Left ventricle myocardium inferior (tissue), 1 donor: ENCODE data around the gene SLC22A23. TPM values are rescaled to one million over a fixed set of nuclear protein-coding genes. Genes with fewer than 3 reads are reported as not detected.

ENCODE experiments used
- DNase-seq: peaks from one replicate; pipeline ENCODE4 v3.0.0-alpha.2; 2020
- H3K27ac ChIP-seq: fragments of 200-600 bp; replicated peaks from 2 replicates; pipeline ENCODE4 v1.8.0; 2021
- H3K27me3 ChIP-seq: fragments of 200-600 bp; 2 replicates; pipeline ENCODE4 v1.8.0; 2021; ENCODE audit warnings: low read depth
- H3K36me3 ChIP-seq: fragments of 200-600 bp; 2 replicates; pipeline ENCODE4 v1.8.0; 2021
- H3K4me1 ChIP-seq: fragments of 200-600 bp; 2 replicates; pipeline ENCODE4 v1.8.0; 2021
- H3K4me3 ChIP-seq: fragments of 200-600 bp; 2 replicates; pipeline ENCODE4 v1.8.0; 2021; ENCODE audit warnings: mild to moderate bottlenecking, moderate library complexity
- H3K9me3 ChIP-seq: fragments of 200-600 bp; replicated peaks from 2 replicates; pipeline ENCODE4 v1.8.0; 2021
- CTCF ChIP-seq: fragments of 200-600 bp; IDR thresholded peaks from 2 replicates; pipeline ENCODE4 v1.8.0; 2021; ENCODE audit warnings: antibody characterized with exemption, mild to moderate bottlenecking, borderline replicate concordance
- intact Hi-C: fragments of 100-400 bp; cut with micrococcal nuclease; formaldehyde crosslinking; loops from one replicate; pipeline ENCODE4 v1.11.0; 2022
- total RNA-seq: library from RNA; stranded (reverse); fragmentation: NEBNext Ultra II Directional; extraction: Animal tissue kit (Norgen Biotek cat#: 25700); gene quantifications from one replicate; pipeline ENCODE4 v1.2.1, GENCODE V29; 2021
- donor health status: DM: no; HTN: yes; CAD: no; lungs with severe emphysema.

SLC22A23 gene
- total RNA-seq, 1 donor from 2014 or later = 7.0 TPM

DNA sequence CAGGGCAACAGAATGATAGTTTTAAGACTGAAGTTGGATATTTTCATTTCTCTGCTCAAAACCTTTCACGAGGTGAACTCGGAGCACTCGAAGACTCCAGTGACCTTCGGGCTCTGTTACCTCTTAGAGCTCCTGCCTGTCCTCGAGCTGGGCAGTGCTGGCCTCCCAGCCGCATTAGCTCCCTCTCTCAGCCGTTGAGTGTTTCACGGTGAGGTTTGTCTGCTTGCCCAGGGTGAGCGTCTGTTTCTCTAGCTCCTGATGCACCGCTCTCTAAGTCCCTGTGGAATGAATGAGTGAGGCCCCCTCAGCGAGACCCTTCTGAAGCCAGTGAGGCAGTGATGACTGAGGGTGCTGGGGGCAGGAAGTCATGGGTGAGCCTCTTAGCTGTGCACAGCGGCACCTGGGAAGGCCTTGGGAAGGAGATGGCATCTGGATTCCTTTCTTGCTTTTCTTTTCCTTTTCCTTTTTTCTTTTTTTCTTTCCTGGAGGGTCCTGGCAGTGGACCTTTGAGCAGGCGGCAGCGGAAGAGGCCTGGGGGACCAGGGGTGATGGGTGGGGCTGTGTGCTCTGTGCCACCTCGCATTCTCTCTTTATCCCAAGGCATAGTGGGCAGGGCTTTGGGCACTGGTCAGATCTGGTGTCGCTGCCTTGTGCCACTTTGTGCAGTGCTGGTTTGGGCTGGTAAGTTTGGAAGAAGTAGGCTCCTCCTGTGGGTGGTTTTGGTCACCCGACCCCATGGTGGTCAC is 195.9 kb downstream of the SLC22A23 start:
- peaks cover 60% of the 10 kb centered on the region for H3K4me1 ChIP-seq
- no peak overlapping the region for H3K27ac ChIP-seq
- no peaks in the 10 kb centered on the region for H3K9me3 ChIP-seq
- intact Hi-C loops = no loop called here
- TF ChIP-seq CTCF = no peak
- peaks cover 18% of the 10 kb centered on the region for H3K36me3 ChIP-seq
- DNase-seq = no peak
- peak overlapping the region; percentile 93 for H3K4me3 ChIP-seq
- no peaks in the 10 kb centered on the region for H3K27me3 ChIP-seq

DNA sequence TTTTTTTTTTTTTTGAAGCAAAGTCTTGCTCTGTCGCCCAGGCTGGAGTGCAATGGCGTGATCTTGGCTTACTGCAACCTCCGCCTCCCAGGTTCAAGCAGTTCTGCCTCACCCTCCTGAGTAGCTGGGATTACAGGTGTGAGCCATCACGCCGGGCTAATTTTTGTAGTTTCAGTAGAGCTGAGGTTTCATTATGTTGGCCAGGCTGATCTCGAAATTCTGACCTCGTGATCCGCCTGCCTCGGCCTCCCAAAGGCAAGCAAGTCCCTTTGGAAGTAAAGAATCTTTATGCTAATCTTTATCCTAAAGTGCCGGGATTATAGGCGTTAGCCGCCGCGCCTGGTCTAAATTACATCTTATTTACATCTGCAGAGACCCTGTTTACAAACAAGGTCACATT is 196.6 kb downstream of the SLC22A23 start:
- Histone ChIP-seq H3K27me3 (no peaks in the 10 kb centered on the region), H3K36me3 (peaks cover 18% of the 10 kb centered on the region), H3K4me1 (peaks cover 60% of the 10 kb centered on the region), H3K9me3 (no peaks in the 10 kb centered on the region), H3K4me3 (peak overlapping the region; percentile 93), H3K27ac (no peak overlapping the region)
- DNase-seq = no peak
- intact Hi-C loops = no loop called here
- no peak for TF ChIP-seq CTCF

- peak overlapping the region; percentile 85 for H3K27ac ChIP-seq
- TF ChIP-seq CTCF = no peak
- H3K4me1 ChIP-seq = peaks cover 60% of the 10 kb centered on the region
- peak overlapping the region; percentile 93 for H3K4me3 ChIP-seq
- H3K36me3 ChIP-seq = peaks cover 15% of the 10 kb centered on the region
- no peaks in the 10 kb centered on the region for H3K27me3 ChIP-seq
- DNase-seq = peak; percentile 31
- intact Hi-C loops = no loop called here
- no peaks in the 10 kb centered on the region for H3K9me3 ChIP-seq
These were observed 197.3 kb downstream of the SLC22A23 start for GRCh38 chr6:3259491-3259958.

- H3K9me3 ChIP-seq = no peaks in the 10 kb centered on the region
These were observed 197.9 kb downstream of the SLC22A23 start, which contains the start of gene PSMG4 for GRCh38 chr6:3258720-3259490. PSMG4 (plus strand) TSS chr6:3258947; CDS start chr6:3259023, 76 bp downstream.

More at GRCh38 chr6:3258720-3259490, 197.9 kb downstream of the SLC22A23 start, which contains the start of gene PSMG4:
- no peak for TF ChIP-seq CTCF
- H3K27ac ChIP-seq = peak within 1 kb of the TSS; percentile 85
- peaks cover 9% of the 10 kb centered on the region for H3K36me3 ChIP-seq
- H3K4me3 ChIP-seq = peak within 1 kb of the TSS; percentile 93
- H3K4me1 ChIP-seq = peaks cover 54% of the 10 kb centered on the region
- DNase-seq = peak; percentile 96
- no peaks in the 10 kb centered on the region for H3K27me3 ChIP-seq
- intact Hi-C loops = no loop called here
